GM10847 (cell line): ENCODE results near the gene MND1.

Source experiments
- POLR2A ChIP-seq: IDR thresholded peaks from 2 replicates; pipeline ENCODE4 v1.6.1; 2011; ENCODE audit not compliant: insufficient read length; ENCODE audit errors: extremely low read depth

Gene MND1

GRCh38 chr4:153371701-153372234, 27.3 kb downstream of the MND1 start:
- no peak for TF ChIP-seq POLR2A

- no peak for TF ChIP-seq POLR2A
Observed at GRCh38 chr4:153372967-153373562, 28.6 kb downstream of the MND1 start.

GRCh38 chr4:153374442-153374841, 30.0 kb downstream of the MND1 start:
- TF ChIP-seq POLR2A, result no peak

GRCh38 chr4:153375303-153375702, 30.8 kb downstream of the MND1 start:
- TF ChIP-seq POLR2A, result no peak

- TF ChIP-seq POLR2A, result no peak
Observed at GRCh38 chr4:153383131-153383530, 38.6 kb downstream of the MND1 start.

- TF ChIP-seq POLR2A, result no peak
Observed at GRCh38 chr4:153384160-153384559, 39.7 kb downstream of the MND1 start.

DNA sequence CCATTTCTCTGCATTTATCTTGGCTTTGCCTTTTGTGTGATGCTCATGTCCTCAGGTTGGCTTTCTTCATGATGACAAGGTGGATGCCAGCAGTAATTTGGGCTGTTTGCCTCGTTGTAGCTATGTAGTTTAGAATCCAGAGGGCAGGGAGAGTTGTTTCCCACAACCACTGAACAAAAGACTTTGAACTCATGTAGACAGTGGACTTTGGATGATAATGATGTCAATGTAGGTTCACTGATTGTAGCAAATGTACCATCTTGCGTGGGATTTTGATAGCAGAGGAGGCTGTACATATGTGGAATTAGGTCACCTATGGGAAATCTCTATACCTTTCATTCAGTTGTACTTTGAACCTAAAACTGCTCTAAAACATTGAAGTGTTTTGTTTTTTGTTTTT, 41.3 kb downstream of the MND1 start:
- TF ChIP-seq POLR2A, result no peak

GRCh38 chr4:153387981-153388380, 43.5 kb downstream of the MND1 start:
- TF ChIP-seq POLR2A, result no peak

- no peak for TF ChIP-seq POLR2A
Observed at GRCh38 chr4:153393397-153393796, 48.9 kb downstream of the MND1 start.

DNA sequence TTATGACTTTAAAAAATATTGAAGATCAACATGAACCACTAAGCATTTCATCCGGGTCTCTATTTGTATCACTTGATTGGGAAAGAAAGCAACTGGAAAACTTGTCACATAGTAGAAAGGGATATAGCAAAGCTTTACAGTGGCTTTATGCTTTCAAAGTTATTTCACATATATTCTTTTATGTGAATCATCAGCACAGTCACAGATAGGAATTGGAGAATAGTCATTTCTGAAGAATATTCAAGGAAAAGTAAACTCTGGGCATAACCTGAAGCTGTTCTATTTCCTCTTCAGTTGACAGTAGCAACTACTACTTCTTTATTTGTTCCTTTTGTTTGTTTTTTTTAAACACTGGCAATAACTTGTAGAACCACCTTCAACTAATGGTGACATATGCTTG, 50.5 kb downstream of the MND1 start:
- TF ChIP-seq POLR2A, result no peak

DNA sequence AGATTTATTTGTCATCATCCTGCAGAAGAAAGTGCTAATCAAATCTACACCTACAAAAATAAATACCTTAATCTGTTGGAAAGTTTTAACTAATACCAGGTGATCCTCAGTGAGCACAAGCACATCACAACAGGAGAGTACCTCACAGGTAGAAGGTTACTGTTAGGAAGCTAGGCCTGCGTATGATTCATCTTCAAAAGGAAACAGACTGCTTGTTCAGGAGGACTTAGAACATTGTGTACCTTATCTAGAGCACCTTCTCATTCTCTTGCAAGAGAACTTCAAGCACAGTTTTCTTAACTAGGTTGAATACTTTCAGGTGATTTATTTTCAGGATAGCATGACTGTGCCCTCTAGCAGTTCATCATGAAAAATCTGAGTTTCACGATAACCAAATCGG, 54.2 kb downstream of the MND1 start:
- no peak for TF ChIP-seq POLR2A

DNA sequence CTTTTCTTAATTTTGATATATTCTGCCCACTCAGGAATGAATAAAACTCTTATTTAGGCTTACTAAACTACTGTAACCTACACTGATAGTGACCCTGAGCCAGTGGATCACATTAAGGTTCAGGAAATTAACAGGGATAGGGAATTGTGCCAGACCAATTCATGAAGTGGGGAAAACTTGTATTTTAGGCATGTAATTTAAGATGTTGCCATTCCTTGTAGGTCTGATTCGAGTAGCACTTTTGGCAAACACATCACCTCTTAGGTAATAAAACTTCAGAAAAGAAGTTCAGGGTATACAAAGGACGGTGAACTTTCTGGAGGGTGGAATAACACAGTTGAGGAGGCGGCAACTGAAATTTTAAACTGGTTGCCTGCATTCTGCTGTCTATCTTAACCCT, 54.9 kb downstream of the MND1 start:
- no peak for TF ChIP-seq POLR2A

DNA sequence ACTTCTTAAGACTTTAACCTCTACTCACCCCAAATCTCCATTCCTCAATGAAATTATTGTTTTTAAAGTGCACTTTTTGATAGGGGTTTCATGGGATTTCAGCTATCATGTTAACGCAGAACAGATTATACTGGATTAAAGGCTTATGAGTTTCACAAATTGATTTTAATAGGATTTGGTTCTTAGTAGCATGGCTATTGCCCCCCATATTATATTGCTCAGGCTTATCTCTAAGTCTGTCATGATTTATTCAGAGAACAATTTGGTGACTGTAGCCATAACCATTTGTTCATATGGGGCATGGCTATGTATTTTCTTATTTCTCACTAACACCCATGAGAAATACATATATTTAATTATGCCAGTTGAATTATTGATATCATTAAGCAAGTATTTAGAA, 57.0 kb downstream of the MND1 start:
- TF ChIP-seq POLR2A, result no peak

- no peak for TF ChIP-seq POLR2A
Observed at GRCh38 chr4:153402366-153402765, 57.9 kb downstream of the MND1 start.

DNA sequence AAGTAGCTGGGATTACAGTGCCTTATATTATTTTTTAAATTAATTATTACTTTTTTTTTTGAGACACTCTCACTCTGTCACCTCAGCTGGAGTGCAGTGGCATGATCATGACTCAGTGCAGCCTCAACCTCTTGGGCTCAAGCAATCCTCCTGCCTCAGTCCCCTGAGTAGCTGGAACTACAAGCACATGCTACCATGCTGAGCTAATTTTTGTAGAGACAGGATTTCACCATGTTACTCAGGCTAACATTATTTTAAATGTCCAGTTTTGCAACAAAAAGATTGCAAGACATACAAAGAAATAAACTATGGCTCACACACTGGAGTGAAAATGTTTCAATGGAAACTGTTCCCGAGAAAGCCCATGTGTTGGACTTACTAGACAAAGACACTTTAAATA, 59.2 kb downstream of the MND1 start:
- no peak for TF ChIP-seq POLR2A

- TF ChIP-seq POLR2A, result no peak
Observed at GRCh38 chr4:153407906-153408305, 63.4 kb downstream of the MND1 start.

GRCh38 chr4:153408932-153409331, 64.4 kb downstream of the MND1 start:
- no peak for TF ChIP-seq POLR2A
